GM19455 (cell line): ENCODE measurements around the gene MFN2.
A peak's percentile ranks its signal among the peaks of the same experiment; 100 is the strongest.
"Not testable (repeated sequence)": the region's sequence is repeated elsewhere in the genome, so short reads cannot be mapped to it uniquely, and the experiment has no call there.

ENCODE experiments used
- ATAC-seq: cut with Tn5 transposase; IDR thresholded peaks from one replicate; pipeline ENCODE4 v1.9.1; 2021; ENCODE audit not compliant: unreplicated experiment

MFN2 gene

GRCh38 chr1:12019858-12020509 lies 39.7 kb downstream of the MFN2 start:
- no peak for ATAC-seq

- ATAC-seq, result no peak
These were observed 41.4 kb downstream of the MFN2 start for GRCh38 chr1:12021616-12022015.

- ATAC-seq, result no peak
These were observed 41.8 kb downstream of the MFN2 start for GRCh38 chr1:12022036-12022435.

GRCh38 chr1:12026586-12026985 lies 46.3 kb downstream of the MFN2 start:
- no peak for ATAC-seq

- ATAC-seq, result no peak
These were observed 48.0 kb downstream of the MFN2 start for GRCh38 chr1:12028248-12028647.

GRCh38 chr1:12028957-12029511 lies 48.8 kb downstream of the MFN2 start:
- no peak for ATAC-seq

- no peak for ATAC-seq
These were observed 49.6 kb downstream of the MFN2 start for GRCh38 chr1:12029720-12030339.

GRCh38 chr1:12031039-12031980 lies 51.1 kb downstream of the MFN2 start:
- no peak for ATAC-seq

GRCh38 chr1:12032161-12032621 lies 51.9 kb downstream of the MFN2 start:
- no peak for ATAC-seq

GRCh38 chr1:12033441-12033840 lies 53.2 kb downstream of the MFN2 start:
- not testable (repeated sequence) for ATAC-seq

- ATAC-seq, result no peak
These were observed 54.1 kb downstream of the MFN2 start for GRCh38 chr1:12034381-12034801.

- ATAC-seq, result no peak
These were observed 55.1 kb downstream of the MFN2 start for GRCh38 chr1:12035312-12035711.

- ATAC-seq, result no peak
These were observed 57.5 kb downstream of the MFN2 start for GRCh38 chr1:12037486-12038355.

GRCh38 chr1:12038356-12039163 lies 58.3 kb downstream of the MFN2 start:
- ATAC-seq, result no peak

- no peak for ATAC-seq
These were observed 58.9 kb downstream of the MFN2 start for GRCh38 chr1:12039164-12039525.

- not testable (repeated sequence) for ATAC-seq
These were observed 59.7 kb downstream of the MFN2 start for GRCh38 chr1:12039824-12040456.

GRCh38 chr1:12040457-12041051 lies 60.3 kb downstream of the MFN2 start:
- ATAC-seq, result peak; percentile 70

GRCh38 chr1:12044187-12044877 lies 64.1 kb downstream of the MFN2 start:
- ATAC-seq, result not testable (repeated sequence)
